Mesendoderm (in vitro differentiated cells): ENCODE measurements around the gene S100P.
"Not testable (repeated sequence)": the region's sequence is repeated elsewhere in the genome, so short reads cannot be mapped to it uniquely, and the experiment has no call there.

ENCODE experiments used
- DNase-seq: peaks from one replicate; pipeline ENCODE4 v3.0.0; 2013
- H2AK5ac ChIP-seq: 2 replicates; pipeline ENCODE4 v1.6.1; 2013; ENCODE audit warnings: low read length, inconsistent platforms
- H2BK120ac ChIP-seq: 2 replicates; pipeline ENCODE4 v1.6.1; 2013; ENCODE audit warnings: low read depth, mild to moderate bottlenecking, low read length, moderate library complexity, mixed read lengths
- H2BK15ac ChIP-seq: replicated peaks from 2 replicates; pipeline ENCODE4 v1.6.1; 2013; ENCODE audit warnings: low read depth, mild to moderate bottlenecking, moderate library complexity
- H2BK5ac ChIP-seq: 2 replicates; pipeline ENCODE4 v1.6.1; 2013; ENCODE audit warnings: low read length, inconsistent platforms
- H3K18ac ChIP-seq: 2 replicates; pipeline ENCODE4 v1.6.1; 2013; ENCODE audit warnings: mild to moderate bottlenecking, low read length, mixed read lengths
- H3K23ac ChIP-seq: one replicate; pipeline ENCODE4 v1.6.1; 2013; ENCODE audit warnings: low read length
- H3K27ac ChIP-seq: 2 replicates; pipeline ENCODE4 v1.5.1; 2013; ENCODE audit warnings: low read depth, mild to moderate bottlenecking, inconsistent platforms, low read length, moderate library complexity
- H3K27me3 ChIP-seq: 2 replicates; pipeline ENCODE4 v1.6.1; 2013; ENCODE audit warnings: low read length, control low read depth, mild to moderate bottlenecking, inconsistent platforms; ENCODE audit not compliant: insufficient read depth, poor library complexity
- H3K36me3 ChIP-seq: 2 replicates; pipeline ENCODE4 v1.6.1; 2013; ENCODE audit warnings: low read length, inconsistent platforms; ENCODE audit not compliant: control insufficient read depth, insufficient read depth
- H3K4ac ChIP-seq: one replicate; pipeline ENCODE4 v1.6.1; 2013; ENCODE audit warnings: low read depth, mild to moderate bottlenecking, low read length, moderate library complexity
- H3K4me1 ChIP-seq: 2 replicates; pipeline ENCODE4 v1.6.1; 2013; ENCODE audit warnings: low read depth, low read length, inconsistent platforms; ENCODE audit not compliant: control insufficient read depth
- H3K4me2 ChIP-seq: 2 replicates; pipeline ENCODE4 v1.6.1; 2013; ENCODE audit warnings: low read length
- H3K4me3 ChIP-seq: 2 replicates; pipeline ENCODE4 v1.5.1; 2013; ENCODE audit warnings: mild to moderate bottlenecking, low read length
- H3K56ac ChIP-seq: one replicate; pipeline ENCODE4 v1.6.1; 2013; ENCODE audit warnings: low read length
- H3K79me1 ChIP-seq: 2 replicates; pipeline ENCODE4 v1.6.1; 2013; ENCODE audit warnings: low read length, inconsistent platforms
- H3K79me2 ChIP-seq: 2 replicates; pipeline ENCODE4 v1.6.1; 2013; ENCODE audit warnings: mild to moderate bottlenecking, low read length; ENCODE audit not compliant: control insufficient read depth, insufficient read depth
- H3K9ac ChIP-seq: 2 replicates; pipeline ENCODE4 v1.6.1; 2013; ENCODE audit warnings: low read length, inconsistent platforms
- H4K5ac ChIP-seq: one replicate; pipeline ENCODE4 v1.6.1; 2013; ENCODE audit warnings: low read length
- H4K8ac ChIP-seq: one replicate; pipeline ENCODE4 v1.6.1; 2013; ENCODE audit warnings: low read depth, mild to moderate bottlenecking, control low read depth, low read length, moderate library complexity
- WGBS: extraction: QIAGEN DNeasy Blood & Tissue Kit; methylation state at CpG from one replicate; pipeline ENCODE4 v1.1.7; 2013; ENCODE audit warnings: low lambda C conversion rate, missing lambda C conversion rate; ENCODE audit not compliant: insufficient coverage; ENCODE audit errors: extremely low coverage; 5-methylcytosine and 5-hydroxymethylcytosine counted together

The S100P gene

GRCh38 chr4:6654211-6654610, 39.5 kb upstream of the S100P start:
- H3K4me3 ChIP-seq, H2BK120ac ChIP-seq, H3K36me3 ChIP-seq, H3K4me2 ChIP-seq, H2BK5ac ChIP-seq, H3K23ac ChIP-seq, H3K79me2 ChIP-seq, H3K9ac ChIP-seq, H2BK15ac ChIP-seq, H4K5ac ChIP-seq, H2AK5ac ChIP-seq, H3K27me3 ChIP-seq, H3K56ac ChIP-seq, H3K4me1 ChIP-seq, H3K79me1 ChIP-seq, H3K27ac ChIP-seq, DNase-seq, H3K4ac ChIP-seq, H3K18ac ChIP-seq, H4K8ac ChIP-seq: not testable (repeated sequence)
- WGBS: no CpG with 5 or more reads among the region's 3 CpGs

- not testable (repeated sequence) for H3K9ac ChIP-seq, H3K79me2 ChIP-seq, H4K8ac ChIP-seq, H3K27me3 ChIP-seq, H3K23ac ChIP-seq, H3K79me1 ChIP-seq, H2AK5ac ChIP-seq, H2BK5ac ChIP-seq, H3K4me1 ChIP-seq, H3K4me3 ChIP-seq, H3K4ac ChIP-seq, H3K36me3 ChIP-seq, H3K56ac ChIP-seq, H2BK15ac ChIP-seq, H3K18ac ChIP-seq, H3K4me2 ChIP-seq, H3K27ac ChIP-seq, H2BK120ac ChIP-seq, H4K5ac ChIP-seq, DNase-seq
- no CpG with 5 or more reads among the region's 2 CpGs for WGBS
Measured at GRCh38 chr4:6655291-6655690, 38.4 kb upstream of the S100P start.

- H3K4me2 ChIP-seq: no peak overlapping the region
- no CpG with 5 or more reads among the region's 5 CpGs for WGBS
- H3K56ac ChIP-seq: no peak overlapping the region
- H3K23ac ChIP-seq: no peak overlapping the region
- no peaks in the 10 kb centered on the region for H3K4me1 ChIP-seq
- no peaks in the 10 kb centered on the region for H3K36me3 ChIP-seq
- H3K27me3 ChIP-seq: peaks cover 5% of the 10 kb centered on the region
- H3K4ac ChIP-seq: no peak overlapping the region
- no peak overlapping the region for H4K8ac ChIP-seq
- H2BK15ac ChIP-seq: no peak overlapping the region
- no peaks in the 10 kb centered on the region for H3K79me2 ChIP-seq
- H3K79me1 ChIP-seq: no peaks in the 10 kb centered on the region
- no peak overlapping the region for H2BK120ac ChIP-seq
- no peak overlapping the region for H3K4me3 ChIP-seq
- H3K27ac ChIP-seq: no peak overlapping the region
- H3K18ac ChIP-seq: no peak overlapping the region
- no peak overlapping the region for H2BK5ac ChIP-seq
- no peak for DNase-seq
- H2AK5ac ChIP-seq: no peak overlapping the region
- no peak overlapping the region for H3K9ac ChIP-seq
- H4K5ac ChIP-seq: no peak overlapping the region
Measured at GRCh38 chr4:6655924-6656323, 37.8 kb upstream of the S100P start.

- Histone ChIP-seq H3K56ac (no peak overlapping the region), H3K36me3 (no peaks in the 10 kb centered on the region), H3K23ac (no peak overlapping the region), H3K27me3 (peaks cover 5% of the 10 kb centered on the region), H4K8ac (no peak overlapping the region), H3K4me2 (no peak overlapping the region), H2BK120ac (no peak overlapping the region), H3K18ac (no peak overlapping the region), H2AK5ac (no peak overlapping the region), H3K4me3 (no peak overlapping the region), H2BK15ac (no peak overlapping the region), H2BK5ac (no peak overlapping the region), H3K4me1 (no peaks in the 10 kb centered on the region), H3K79me2 (no peaks in the 10 kb centered on the region), H3K79me1 (no peaks in the 10 kb centered on the region), H3K4ac (no peak overlapping the region), H3K9ac (no peak overlapping the region), H4K5ac (no peak overlapping the region), H3K27ac (no peak overlapping the region)
- DNase-seq: no peak
- no CpG with 5 or more reads among the region's 65 CpGs for WGBS
Measured at GRCh38 chr4:6657242-6658208, 36.2 kb upstream of the S100P start.

- no CpG with 5 or more reads among the region's 7 CpGs for WGBS
- Histone ChIP-seq H3K27ac (no peak overlapping the region), H4K5ac (no peak overlapping the region)
Measured at GRCh38 chr4:6658209-6658595, 35.5 kb upstream of the S100P start.

More at GRCh38 chr4:6658209-6658595, 35.5 kb upstream of the S100P start:
- Histone ChIP-seq H2BK15ac (no peak overlapping the region), H3K79me2 (no peaks in the 10 kb centered on the region), H3K79me1 (no peaks in the 10 kb centered on the region), H3K4ac (no peak overlapping the region), H3K4me1 (no peaks in the 10 kb centered on the region), H3K27me3 (peaks cover 5% of the 10 kb centered on the region), H2BK120ac (no peak overlapping the region), H4K8ac (no peak overlapping the region), H2BK5ac (no peak overlapping the region), H3K4me3 (no peak overlapping the region), H3K23ac (no peak overlapping the region), H3K36me3 (no peaks in the 10 kb centered on the region), H3K56ac (peak overlapping the region; percentile 72), H2AK5ac (no peak overlapping the region), H3K9ac (peak overlapping the region; percentile 60), H3K4me2 (no peak overlapping the region), H3K18ac (no peak overlapping the region)
- DNase-seq: no peak
